Measurements from ENCODE around the gene GAGE12J.
A peak's percentile ranks its signal among the peaks of the same experiment; 100 is the strongest.
"Not testable (repeated sequence)": the region's sequence is repeated elsewhere in the genome, so short reads cannot be mapped to it uniquely, and the experiment has no call there.

The GAGE12J gene

DNA sequence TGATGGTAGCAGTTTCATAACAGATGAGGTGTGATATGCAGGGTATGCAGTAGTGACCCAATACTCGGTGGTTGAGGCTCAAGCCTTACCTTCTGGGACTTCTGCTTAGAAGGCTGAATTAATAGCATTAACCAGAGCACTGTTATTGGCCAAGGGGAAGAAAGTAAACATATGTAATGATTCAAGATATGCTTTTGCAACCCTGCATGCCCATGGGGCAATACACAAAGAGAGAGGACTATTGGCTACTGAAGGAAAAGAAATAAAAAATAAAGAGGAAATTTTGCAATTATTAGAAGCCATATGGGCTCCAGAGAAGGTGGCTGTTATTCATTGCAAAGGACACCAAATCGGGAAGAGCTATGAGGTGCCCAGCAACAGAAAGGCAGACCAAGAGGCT lies 9.7 kb upstream of the GAGE12J start:
- peak; percentile 58 to 64 for DNase-seq

DNA sequence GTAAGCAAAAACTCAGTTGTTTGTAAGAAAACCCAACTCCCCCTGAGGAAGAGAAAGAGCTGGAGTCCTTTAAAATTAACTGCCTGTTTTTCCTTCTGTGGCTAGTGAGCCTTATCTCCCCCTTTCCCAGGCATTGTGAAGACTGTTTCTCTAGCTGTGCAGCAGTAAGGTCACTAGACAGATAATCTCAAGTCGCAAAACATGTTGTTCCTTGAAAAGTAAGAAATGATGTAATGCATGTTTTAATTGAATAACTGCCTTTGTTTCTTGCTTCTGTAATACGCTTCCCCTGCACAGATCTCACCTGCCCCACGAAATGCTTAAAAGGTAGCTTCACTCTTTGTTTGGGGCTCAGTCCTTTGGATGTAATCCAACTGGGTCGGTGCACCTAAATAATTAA lies 5.8 kb upstream of the GAGE12J start:
- DNase-seq = no peak

DNA sequence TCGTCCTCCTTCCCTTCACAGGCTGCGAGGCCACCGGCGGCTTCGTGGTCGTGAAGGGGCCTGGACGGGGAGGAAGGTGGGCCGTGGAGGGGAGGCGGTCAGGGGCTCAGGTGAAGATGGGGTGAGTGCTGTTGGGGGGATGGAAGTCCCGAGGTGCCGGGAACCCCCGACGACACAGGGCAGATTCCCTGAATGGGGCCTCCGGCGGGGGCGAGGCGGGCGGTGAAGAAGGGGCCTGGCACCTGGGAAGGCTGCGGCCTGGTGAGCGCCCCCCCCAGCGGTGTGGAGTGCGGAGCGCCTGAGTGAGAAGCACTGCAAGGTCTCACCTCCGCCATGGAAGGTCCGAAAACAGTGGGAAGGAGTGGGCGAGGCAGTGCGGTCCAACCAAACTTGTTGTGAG lies 429 bp downstream of the GAGE12J start:
- not testable (repeated sequence) for DNase-seq

DNA sequence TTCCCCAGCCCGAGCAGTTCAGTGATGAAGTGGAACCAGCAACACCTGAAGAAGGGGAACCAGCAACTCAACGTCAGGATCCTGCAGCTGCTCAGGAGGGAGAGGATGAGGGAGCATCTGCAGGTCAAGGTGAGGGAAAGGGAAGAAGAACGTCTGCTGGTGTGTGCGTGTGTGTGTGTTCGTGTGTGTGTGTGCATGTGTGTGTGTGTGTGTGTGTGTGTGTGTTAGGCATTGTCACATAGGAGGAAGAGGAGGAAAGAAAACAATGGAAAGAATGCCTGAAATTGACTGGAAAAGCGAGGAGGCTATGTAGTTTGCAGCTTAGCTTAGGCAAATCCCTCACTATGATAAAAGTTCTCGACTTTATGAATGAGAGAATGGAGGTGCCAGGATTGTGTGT lies 1.9 kb downstream of the GAGE12J start:
- not testable (repeated sequence) for DNase-seq

DNA sequence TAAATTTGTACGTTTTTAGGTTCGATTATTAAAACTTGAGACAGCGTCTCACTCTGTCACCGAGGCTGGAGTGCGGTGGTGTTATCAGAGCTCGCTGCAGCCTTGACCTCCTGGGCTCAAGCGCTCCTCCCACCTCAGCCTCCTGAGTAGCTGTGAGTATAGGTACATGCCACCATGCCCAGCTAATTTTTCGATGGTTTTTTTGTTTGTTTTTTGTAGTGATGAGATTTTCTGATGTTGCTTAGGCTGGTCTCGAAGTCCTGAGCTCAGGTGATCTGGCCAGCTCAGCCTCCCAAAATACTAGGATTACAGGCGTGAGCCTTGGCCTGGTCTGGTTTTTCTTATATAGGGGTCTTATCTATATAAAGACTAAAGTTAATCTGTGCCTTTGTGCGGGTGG lies 8.6 kb downstream of the GAGE12J start:
- not testable (repeated sequence) for DNase-seq

DNA sequence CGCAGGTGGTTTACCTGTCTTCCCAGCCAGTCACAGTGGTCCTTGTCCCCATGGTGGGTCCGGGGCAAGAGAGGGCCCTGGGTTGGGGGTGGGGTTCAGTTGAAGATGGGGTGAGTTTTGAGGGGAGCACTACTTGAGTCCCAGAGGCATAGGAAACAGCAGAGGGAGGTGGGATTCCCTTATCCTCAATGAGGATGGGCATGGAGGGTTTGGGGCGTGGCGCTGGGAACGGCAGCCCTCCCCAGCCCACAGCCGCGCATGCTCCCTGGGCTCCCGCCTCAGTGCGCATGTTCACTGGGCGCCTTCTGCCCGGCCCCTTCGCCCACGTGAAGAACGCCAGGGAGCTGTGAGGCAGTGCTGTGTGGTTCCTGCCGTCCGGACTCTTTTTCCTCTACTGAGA lies 9.4 kb downstream of the GAGE12J start, which contains the start of gene GAGE13:
GAGE13 (plus strand) TSS at position 301 of the 400 bp plus-strand sequence. CDS start 1,156 bp downstream, outside the sequence.
- not testable (repeated sequence) for DNase-seq

DNA sequence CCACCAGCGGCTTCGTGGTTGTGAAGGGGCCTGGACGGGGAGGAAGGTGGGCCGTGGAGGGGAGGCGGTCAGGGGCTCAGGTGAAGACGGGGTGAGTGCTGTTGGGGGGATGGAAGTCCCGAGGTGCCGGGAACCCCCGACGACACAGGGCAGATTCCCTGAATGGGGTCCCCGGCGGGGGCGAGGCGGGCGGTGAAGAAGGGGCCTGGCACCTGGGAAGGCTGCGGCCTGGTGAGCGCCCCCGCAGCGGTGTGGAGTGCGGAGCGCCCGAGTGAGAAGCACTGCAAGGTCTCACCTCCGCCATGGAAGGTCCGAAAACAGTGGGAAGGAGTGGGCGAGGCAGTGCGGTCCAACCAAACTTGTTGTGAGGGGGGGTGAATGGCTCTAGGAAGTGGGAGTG lies 10.0 kb downstream of the GAGE12J start:
- DNase-seq = not testable (repeated sequence)

DNA sequence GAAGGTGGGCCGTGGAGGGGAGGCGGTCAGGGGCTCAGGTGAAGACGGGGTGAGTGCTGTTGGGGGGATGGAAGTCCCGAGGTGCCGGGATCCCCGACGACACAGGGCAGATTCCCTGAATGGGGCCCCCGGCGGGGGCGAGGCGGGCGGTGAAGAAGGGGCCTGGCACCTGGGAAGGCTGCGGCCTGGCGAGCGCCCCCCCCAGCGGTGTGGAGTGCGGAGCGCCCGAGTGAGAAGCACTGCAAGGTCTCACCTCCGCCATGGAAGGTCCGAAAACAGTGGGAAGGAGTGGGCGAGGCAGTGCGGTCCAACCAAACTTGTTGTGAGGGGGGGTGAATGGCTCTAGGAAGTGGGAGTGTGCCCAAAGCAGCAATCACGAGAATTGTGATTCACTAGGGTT lies 19.6 kb downstream of the GAGE12J start:
- not testable (repeated sequence) for DNase-seq

DNA sequence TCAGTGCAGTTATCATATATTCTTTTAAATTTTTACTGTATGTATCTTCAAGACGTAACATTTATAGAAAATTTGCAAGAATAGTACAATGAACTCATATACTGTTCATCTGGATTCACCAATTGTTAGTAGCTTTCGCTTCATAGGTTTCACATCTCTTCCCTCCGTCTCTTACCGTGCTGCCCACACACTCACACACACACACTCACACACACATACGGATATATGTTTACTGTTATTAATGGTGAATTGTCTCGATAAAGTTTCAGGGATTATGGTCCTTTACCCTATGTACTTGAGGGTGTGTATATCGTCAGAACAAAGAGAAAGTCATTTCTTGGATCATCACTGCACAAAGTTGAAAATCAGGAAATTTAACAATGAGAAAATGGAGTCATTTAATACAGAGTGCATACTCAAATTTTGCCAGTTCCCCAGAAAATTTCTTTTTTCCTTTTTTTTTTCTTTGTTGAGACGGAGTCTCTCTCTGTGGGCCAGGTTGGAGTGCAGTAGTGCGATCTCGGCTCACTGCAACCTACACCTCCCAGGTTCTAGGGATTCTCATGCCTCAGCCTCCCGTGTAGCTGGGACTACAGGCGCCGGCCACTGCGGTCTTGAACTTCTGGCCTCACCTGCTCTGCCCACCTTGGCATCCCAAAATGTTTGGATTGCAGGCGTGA lies 22.8 kb downstream of the GAGE12J start:
- DNase-seq = not testable (repeated sequence)

DNA sequence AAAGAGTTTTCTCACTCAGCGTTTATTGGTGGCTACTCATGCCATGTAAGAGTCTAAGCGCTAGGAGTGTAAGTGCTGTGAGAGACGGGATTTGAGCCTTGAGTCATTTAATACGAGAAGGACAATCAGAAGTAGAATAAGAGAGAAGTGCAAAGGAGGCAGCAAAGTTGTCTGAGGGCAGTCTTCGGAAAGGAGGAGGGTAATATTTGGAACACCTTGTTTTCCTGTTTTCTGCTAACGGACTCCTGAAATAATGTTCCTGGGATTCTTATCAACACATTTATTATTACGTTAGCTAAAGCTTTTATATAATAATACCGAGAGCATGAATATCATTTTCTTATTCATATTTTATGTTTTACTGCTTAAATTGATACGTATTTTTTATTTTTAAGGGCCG lies 23.6 kb downstream of the GAGE12J start:
- DNase-seq = not testable (repeated sequence)

DNA sequence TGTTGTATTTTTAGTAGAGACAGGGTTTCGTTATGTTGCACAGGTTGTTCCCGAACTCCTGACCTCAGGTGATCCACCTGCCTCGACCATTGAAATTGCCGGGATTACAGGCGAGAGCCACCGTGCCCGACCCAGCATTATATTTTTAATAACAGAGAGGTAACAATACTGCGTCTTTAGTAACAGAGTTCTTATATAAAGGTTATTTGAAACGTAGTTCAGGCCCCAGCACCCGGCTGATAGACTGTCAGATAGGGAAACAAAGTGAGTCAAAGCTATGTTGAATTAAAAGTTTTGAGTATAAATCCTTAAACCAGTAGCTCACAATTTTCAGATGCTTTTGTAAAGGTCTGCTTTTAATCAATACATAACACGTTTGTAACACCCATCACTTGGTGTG lies 24.3 kb downstream of the GAGE12J start:
- DNase-seq = not testable (repeated sequence)
